ENCODE data around the gene ZNF490.

DNA sequence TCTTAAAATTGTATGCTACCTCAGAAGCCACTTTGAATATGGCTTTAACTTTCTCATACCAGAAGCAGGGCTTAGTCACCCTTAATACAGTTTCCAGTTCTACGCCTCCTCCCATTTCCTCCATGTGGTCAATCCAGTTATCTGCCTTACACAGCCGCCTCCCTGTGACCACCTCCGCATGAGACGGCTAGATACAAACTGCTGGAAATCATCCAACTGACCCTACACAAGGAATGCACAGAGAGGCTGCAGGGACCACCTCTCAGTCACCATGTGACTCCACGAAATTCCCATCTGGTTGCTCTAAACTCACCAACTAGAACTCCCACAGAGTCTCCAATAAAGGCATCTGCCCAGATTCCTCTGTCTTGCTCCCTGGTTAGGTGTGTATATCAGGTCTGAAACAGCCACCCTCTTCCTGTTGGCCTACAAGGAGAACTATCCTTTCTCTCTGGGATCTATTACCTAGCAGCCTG is 66.2 kb downstream of the ZNF490 start:
- TF ChIP-seq, protein P1, sequence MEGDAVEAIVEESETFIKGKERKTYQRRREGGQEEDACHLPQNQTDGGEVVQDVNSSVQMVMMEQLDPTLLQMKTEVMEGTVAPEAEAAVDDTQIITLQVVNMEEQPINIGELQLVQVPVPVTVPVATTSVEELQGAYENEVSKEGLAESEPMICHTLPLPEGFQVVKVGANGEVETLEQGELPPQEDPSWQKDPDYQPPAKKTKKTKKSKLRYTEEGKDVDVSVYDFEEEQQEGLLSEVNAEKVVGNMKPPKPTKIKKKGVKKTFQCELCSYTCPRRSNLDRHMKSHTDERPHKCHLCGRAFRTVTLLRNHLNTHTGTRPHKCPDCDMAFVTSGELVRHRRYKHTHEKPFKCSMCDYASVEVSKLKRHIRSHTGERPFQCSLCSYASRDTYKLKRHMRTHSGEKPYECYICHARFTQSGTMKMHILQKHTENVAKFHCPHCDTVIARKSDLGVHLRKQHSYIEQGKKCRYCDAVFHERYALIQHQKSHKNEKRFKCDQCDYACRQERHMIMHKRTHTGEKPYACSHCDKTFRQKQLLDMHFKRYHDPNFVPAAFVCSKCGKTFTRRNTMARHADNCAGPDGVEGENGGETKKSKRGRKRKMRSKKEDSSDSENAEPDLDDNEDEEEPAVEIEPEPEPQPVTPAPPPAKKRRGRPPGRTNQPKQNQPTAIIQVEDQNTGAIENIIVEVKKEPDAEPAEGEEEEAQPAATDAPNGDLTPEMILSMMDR (IDR thresholded peaks at IDR 0.05; ENCODE audit: low read length), result no peak
- TF ChIP-seq EZH2 (IDR thresholded peaks at IDR 0.05; ENCODE audit: borderline replicate concordance, low read length), result no peak
